Liver (tissue), 9 donors: Measurements from ENCODE around the gene BTNL8. TPM values are rescaled to one million over a fixed set of nuclear protein-coding genes. Genes with fewer than 3 reads are reported as not detected.

Source experiments
- DNase-seq: peaks from one replicate; pipeline ENCODE4 v3.0.0-alpha.2; 2017; ENCODE audit warnings: low spot score
- H3K27ac ChIP-seq, 2 donors: one replicate each; pipeline ENCODE4 v1.7.0; 2013; ENCODE audit warnings: inconsistent platforms in 2 of 2, low read length in 2 of 2, control low read depth in 1 of 2, low read depth in 1 of 2, mild to moderate bottlenecking in 1 of 2
- H3K27me3 ChIP-seq, 4 donors: one replicate each; pipeline versions ENCODE4 v1.6.1 to v1.7.0; 2013; ENCODE audit warnings: low read length in 3 of 4, inconsistent platforms in 1 of 4, mild to moderate bottlenecking in 1 of 4, moderate library complexity in 1 of 4; ENCODE audit not compliant: control insufficient read depth in 4 of 4, insufficient read depth in 4 of 4
- H3K36me3 ChIP-seq, 4 donors: one replicate each; pipeline versions ENCODE4 v1.6.1 to v1.7.0; 2013; ENCODE audit warnings: low read length in 3 of 4, mild to moderate bottlenecking in 3 of 4, low read depth in 1 of 4, moderate library complexity in 1 of 4; ENCODE audit not compliant: control insufficient read depth in 4 of 4, insufficient read depth in 3 of 4
- H3K4me1 ChIP-seq, 4 donors: one replicate each; pipeline versions ENCODE4 v1.6.1 to v1.7.0; 2013; ENCODE audit warnings: low read length in 3 of 4, mild to moderate bottlenecking in 3 of 4, moderate library complexity in 1 of 4; ENCODE audit not compliant: control insufficient read depth in 4 of 4, insufficient read depth in 4 of 4
- H3K4me3 ChIP-seq, 3 donors: one replicate each; pipeline versions ENCODE4 v1.6.1 to v1.7.0; 2013; ENCODE audit warnings: low read length in 3 of 3, control low read depth in 1 of 3, low read depth in 1 of 3, mild to moderate bottlenecking in 1 of 3
- H3K9ac ChIP-seq, 2 donors: one replicate each; pipeline ENCODE4 v1.7.0; 2013; ENCODE audit warnings: low read length in 2 of 2, mild to moderate bottlenecking in 2 of 2, moderate library complexity in 2 of 2, control low read depth in 1 of 2, low read depth in 1 of 2
- H3K9me3 ChIP-seq, 4 donors: one replicate each; pipeline versions ENCODE4 v1.6.1 to v1.7.0; 2013; ENCODE audit warnings: low read length in 3 of 4; ENCODE audit not compliant: control insufficient read depth in 4 of 4
- ATF3 ChIP-seq: IDR thresholded peaks from 2 replicates; pipeline ENCODE4 v1.6.1; 2016; ENCODE audit warnings: antibody characterized with exemption
- EGR1 ChIP-seq, 2 donors: IDR thresholded peaks; 2 replicates each; pipeline ENCODE4 v1.6.1; 2016 to 2018; ENCODE audit warnings: antibody characterized with exemption in 2 of 2, low read depth in 2 of 2
- FOXA1 ChIP-seq: IDR thresholded peaks from 2 replicates; pipeline ENCODE4 v1.6.1; 2016; ENCODE audit warnings: antibody characterized with exemption
- FOXA2 ChIP-seq: IDR thresholded peaks from 2 replicates; pipeline ENCODE4 v1.6.1; 2016; ENCODE audit warnings: antibody characterized with exemption
- GABPA ChIP-seq, 2 donors: IDR thresholded peaks in 1 of 2; conservative IDR thresholded peaks in 1 of 2; 2 replicates each; pipeline ENCODE4 v1.6.1; 2016; ENCODE audit warnings: antibody characterized with exemption in 2 of 2, mild to moderate bottlenecking in 1 of 2, moderate library complexity in 1 of 2
- HNF4A ChIP-seq, 2 donors: conservative IDR thresholded peaks; 2 replicates each; pipeline ENCODE4 v1.6.1; 2016; ENCODE audit warnings: antibody characterized with exemption in 2 of 2, mild to moderate bottlenecking in 2 of 2
- HNF4G ChIP-seq: IDR thresholded peaks from 2 replicates; pipeline ENCODE4 v1.6.1; 2016; ENCODE audit warnings: antibody characterized with exemption
- JUND ChIP-seq, 2 donors: IDR thresholded peaks; 2 replicates each; pipeline ENCODE4 v1.6.1; 2016; ENCODE audit warnings: antibody characterized with exemption in 2 of 2
- MAX ChIP-seq: IDR thresholded peaks from 2 replicates; pipeline ENCODE4 v1.6.1; 2016; ENCODE audit warnings: antibody characterized with exemption
- NR2F2 ChIP-seq: IDR thresholded peaks from 2 replicates; pipeline ENCODE4 v1.6.1; 2016; ENCODE audit warnings: antibody characterized with exemption
- RAD21 ChIP-seq, 2 donors: IDR thresholded peaks; 2 replicates each; pipeline ENCODE4 v1.6.1; 2016; ENCODE audit warnings: antibody characterized with exemption in 2 of 2, mild to moderate bottlenecking in 2 of 2
- RXRA ChIP-seq, 2 donors: IDR thresholded peaks; 2 replicates each; pipeline ENCODE4 v1.6.1; 2017 to 2018; ENCODE audit warnings: antibody characterized with exemption in 2 of 2, mild to moderate bottlenecking in 1 of 2
- SP1 ChIP-seq: IDR thresholded peaks from 2 replicates; pipeline ENCODE4 v1.6.1; 2018; ENCODE audit warnings: antibody characterized with exemption, mild to moderate bottlenecking
- TAF1 ChIP-seq: conservative IDR thresholded peaks from 2 replicates; pipeline ENCODE4 v1.6.1; 2016; ENCODE audit warnings: antibody characterized with exemption, mild to moderate bottlenecking
- YY1 ChIP-seq: IDR thresholded peaks from 2 replicates; pipeline ENCODE4 v1.6.1; 2016; ENCODE audit warnings: antibody characterized with exemption, mild to moderate bottlenecking
- WGBS: extraction: QIAGEN DNeasy Blood & Tissue Kit; methylation state at CpG from one replicate; pipeline ENCODE4 v1.1.7; 2013; 5-methylcytosine and 5-hydroxymethylcytosine counted together
- polyA plus RNA-seq, 2 donors: library from polyadenylated mRNA; stranded (reverse) in 1 of 2; unstranded in 1 of 2; fragments of 200-250 nt in 1 of 2; fragments of >200 nt in 1 of 2; fragmentation: Nextera tagmentation in 1 of 2; extraction: Ambion mirVana in 1 of 2; gene quantifications; one replicate each; pipeline versions ENCODE4 v1.2.1 to v1.2.3, GENCODE V29; 2013 to 2015
- total RNA-seq, 2 donors: library from RNA; depleted of rRNA; stranded (reverse); fragments of >200 nt; gene quantifications; one replicate each; pipeline ENCODE4 v1.2.3, GENCODE V29; 2014
- TF ChIP-seq, protein P1 (sequence below): IDR thresholded peaks from 2 replicates; pipeline ENCODE4 v1.6.1; 2016; ENCODE audit warnings: antibody characterized with exemption, mild to moderate bottlenecking
- donor health status: healthy.
- donor health status: healthy.
- donor health status: healthy.
- donor health status: healthy.
- donor health status: healthy.

The BTNL8 gene
- total and polyA plus RNA-seq, 4 donors: 0.14 to 0.67 (median 0.56) TPM

GRCh38 chr5:180974612-180975315 is 75.8 kb downstream of the BTNL8 start:
- DNase-seq: no peak
- H3K4me3 ChIP-seq: no peak overlapping the region
- H3K9ac ChIP-seq: no peak overlapping the region
- H3K4me1 ChIP-seq: no peaks in the 10 kb centered on the region
- no peak overlapping the region for H3K27ac ChIP-seq
- peaks cover 0 to 4% (median 0%) of the 10 kb centered on the region in 4 donors for H3K9me3 ChIP-seq
- WGBS: 65% methylated on average over 2 of the region's 2 CpGs
- no peaks in the 10 kb centered on the region for H3K36me3 ChIP-seq
- TF ChIP-seq FOXA2: no peak
- TF ChIP-seq RAD21 (IDR thresholded peaks at IDR 0.05): no peak
- TF ChIP-seq TAF1: no peak
- TF ChIP-seq RXRA (IDR thresholded peaks at IDR 0.05): no peak
- TF ChIP-seq YY1: no peak
- no peak for TF ChIP-seq SP1
- no peak for TF ChIP-seq HNF4A (conservative IDR thresholded peaks at IDR 0.05)
- no peak for TF ChIP-seq ATF3
- no peak for TF ChIP-seq JUND (IDR thresholded peaks at IDR 0.05)
- no peak for TF ChIP-seq FOXA1
- TF ChIP-seq EGR1 (IDR thresholded peaks at IDR 0.05; ENCODE audit: low read depth in 2 of 2): no peak
- TF ChIP-seq HNF4G: no peak
- TF ChIP-seq GABPA (IDR thresholded peaks at IDR 0.05 in 1 of 2, conservative IDR thresholded peaks at IDR 0.05 in 1 of 2): no peak
- TF ChIP-seq NR2F2: no peak
- TF ChIP-seq, protein P1, sequence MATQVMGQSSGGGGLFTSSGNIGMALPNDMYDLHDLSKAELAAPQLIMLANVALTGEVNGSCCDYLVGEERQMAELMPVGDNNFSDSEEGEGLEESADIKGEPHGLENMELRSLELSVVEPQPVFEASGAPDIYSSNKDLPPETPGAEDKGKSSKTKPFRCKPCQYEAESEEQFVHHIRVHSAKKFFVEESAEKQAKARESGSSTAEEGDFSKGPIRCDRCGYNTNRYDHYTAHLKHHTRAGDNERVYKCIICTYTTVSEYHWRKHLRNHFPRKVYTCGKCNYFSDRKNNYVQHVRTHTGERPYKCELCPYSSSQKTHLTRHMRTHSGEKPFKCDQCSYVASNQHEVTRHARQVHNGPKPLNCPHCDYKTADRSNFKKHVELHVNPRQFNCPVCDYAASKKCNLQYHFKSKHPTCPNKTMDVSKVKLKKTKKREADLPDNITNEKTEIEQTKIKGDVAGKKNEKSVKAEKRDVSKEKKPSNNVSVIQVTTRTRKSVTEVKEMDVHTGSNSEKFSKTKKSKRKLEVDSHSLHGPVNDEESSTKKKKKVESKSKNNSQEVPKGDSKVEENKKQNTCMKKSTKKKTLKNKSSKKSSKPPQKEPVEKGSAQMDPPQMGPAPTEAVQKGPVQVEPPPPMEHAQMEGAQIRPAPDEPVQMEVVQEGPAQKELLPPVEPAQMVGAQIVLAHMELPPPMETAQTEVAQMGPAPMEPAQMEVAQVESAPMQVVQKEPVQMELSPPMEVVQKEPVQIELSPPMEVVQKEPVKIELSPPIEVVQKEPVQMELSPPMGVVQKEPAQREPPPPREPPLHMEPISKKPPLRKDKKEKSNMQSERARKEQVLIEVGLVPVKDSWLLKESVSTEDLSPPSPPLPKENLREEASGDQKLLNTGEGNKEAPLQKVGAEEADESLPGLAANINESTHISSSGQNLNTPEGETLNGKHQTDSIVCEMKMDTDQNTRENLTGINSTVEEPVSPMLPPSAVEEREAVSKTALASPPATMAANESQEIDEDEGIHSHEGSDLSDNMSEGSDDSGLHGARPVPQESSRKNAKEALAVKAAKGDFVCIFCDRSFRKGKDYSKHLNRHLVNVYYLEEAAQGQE: no peak
- no peak for TF ChIP-seq MAX
- H3K27me3 ChIP-seq: peaks cover 0 to 6% (median 0%) of the 10 kb centered on the region in 4 donors

GRCh38 chr5:180975338-180975737 is 76.4 kb downstream of the BTNL8 start:
- Histone ChIP-seq H3K27ac (no peak overlapping the region), H3K4me1 (no peaks in the 10 kb centered on the region), H3K9ac (no peak overlapping the region), H3K36me3 (no peaks in the 10 kb centered on the region), H3K9me3 (peaks cover 0 to 4% (median 0%) of the 10 kb centered on the region in 4 donors), H3K27me3 (peaks cover 0 to 3% (median 0%) of the 10 kb centered on the region in 4 donors), H3K4me3 (no peak overlapping the region)
- DNase-seq: no peak
- 80% methylated on average over 2 of the region's 2 CpGs for WGBS
- TF ChIP-seq SP1: no peak
- no peak for TF ChIP-seq EGR1 (IDR thresholded peaks at IDR 0.05; ENCODE audit: low read depth in 2 of 2)
- TF ChIP-seq, protein P1: no peak
